Bronchial epithelial cell (primary cell): ENCODE results near the gene MIOS. TPM values are rescaled to one million over a fixed set of nuclear protein-coding genes. Genes with fewer than 3 reads are reported as not detected.

ENCODE experiments used
- DNase-seq: peaks from one replicate; pipeline ENCODE4 v3.0.0-alpha.2; 2010; ENCODE audit warnings: low read depth
- FAIRE-seq: peaks from 2 replicates; lab custom pipeline; 2011; peaks lifted over from hg19 to GRCh38; lab: Jason Lieb, UNC
- H3K27me3 ChIP-seq: 2 replicates; pipeline ENCODE4 v1.5.1; 2011; ENCODE audit warnings: low read length; ENCODE audit not compliant: control insufficient read depth, insufficient read depth
- H3K36me3 ChIP-seq: 2 replicates; pipeline ENCODE4 v1.5.1; 2011; ENCODE audit warnings: low read length; ENCODE audit not compliant: control insufficient read depth, insufficient read depth
- H3K4me3 ChIP-seq: 2 replicates; pipeline ENCODE4 v1.5.1; 2011; ENCODE audit warnings: mild to moderate bottlenecking, low read depth, low read length, control low read depth
- CTCF ChIP-seq: IDR thresholded peaks from 2 replicates; pipeline ENCODE4 v1.5.1; 2011; ENCODE audit warnings: mild to moderate bottlenecking, moderate library complexity, low read length, control low read depth, inconsistent platforms; ENCODE audit not compliant: insufficient read depth, severe bottlenecking
- total RNA-seq: library from RNA; depleted of rRNA; stranded (reverse); fragments of >200 nt; gene quantifications from 2 replicates; pipeline ENCODE4 v1.2.1, GENCODE V29; 2014

Gene MIOS
- total RNA-seq, 1 donor from 2014 or later: 36.3 TPM

DNA sequence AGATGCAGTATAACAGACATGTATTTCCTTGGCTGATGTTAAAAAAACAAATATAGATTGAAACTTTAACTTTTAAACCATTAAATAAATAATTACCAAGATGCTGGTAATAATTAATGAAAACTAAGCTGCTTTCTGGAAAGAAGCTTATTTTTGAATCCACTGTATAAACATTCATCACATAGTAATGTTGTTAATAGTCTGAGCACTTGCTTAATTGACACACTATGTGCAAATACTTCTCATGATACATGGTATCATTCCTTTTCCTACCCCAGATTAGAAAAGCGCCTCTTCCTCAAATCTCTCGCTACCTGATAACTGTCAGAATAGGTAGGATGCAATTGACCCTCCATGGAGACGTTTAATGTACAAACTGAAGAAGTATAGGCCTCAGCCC is 16.0 kb upstream of the MIOS start:
- FAIRE-seq (no peak), DNase-seq (no peak)
- no peak overlapping the region for H3K4me3 ChIP-seq
- H3K27me3 ChIP-seq: no peaks in the 10 kb centered on the region
- H3K36me3 ChIP-seq: no peaks in the 10 kb centered on the region
- TF ChIP-seq CTCF: no peak

GRCh38 chr7:7552199-7552598 is 14.5 kb upstream of the MIOS start:
- TF ChIP-seq CTCF: no peak
- no peak for FAIRE-seq
- Histone ChIP-seq H3K27me3 (no peaks in the 10 kb centered on the region), H3K36me3 (no peaks in the 10 kb centered on the region), H3K4me3 (no peak overlapping the region)
- no peak for DNase-seq

- no peaks in the 10 kb centered on the region for H3K27me3 ChIP-seq
- no peak overlapping the region for H3K4me3 ChIP-seq
- DNase-seq: no peak
- no peak for TF ChIP-seq CTCF
- no peak for FAIRE-seq
- H3K36me3 ChIP-seq: no peaks in the 10 kb centered on the region
Measured at GRCh38 chr7:7553386-7553785, 13.3 kb upstream of the MIOS start.

GRCh38 chr7:7554021-7554432 is 12.7 kb upstream of the MIOS start:
- Histone ChIP-seq H3K4me3 (no peak overlapping the region), H3K27me3 (no peaks in the 10 kb centered on the region), H3K36me3 (no peaks in the 10 kb centered on the region)
- no peak for TF ChIP-seq CTCF
- DNase-seq (no peak), FAIRE-seq (no peak)

DNA sequence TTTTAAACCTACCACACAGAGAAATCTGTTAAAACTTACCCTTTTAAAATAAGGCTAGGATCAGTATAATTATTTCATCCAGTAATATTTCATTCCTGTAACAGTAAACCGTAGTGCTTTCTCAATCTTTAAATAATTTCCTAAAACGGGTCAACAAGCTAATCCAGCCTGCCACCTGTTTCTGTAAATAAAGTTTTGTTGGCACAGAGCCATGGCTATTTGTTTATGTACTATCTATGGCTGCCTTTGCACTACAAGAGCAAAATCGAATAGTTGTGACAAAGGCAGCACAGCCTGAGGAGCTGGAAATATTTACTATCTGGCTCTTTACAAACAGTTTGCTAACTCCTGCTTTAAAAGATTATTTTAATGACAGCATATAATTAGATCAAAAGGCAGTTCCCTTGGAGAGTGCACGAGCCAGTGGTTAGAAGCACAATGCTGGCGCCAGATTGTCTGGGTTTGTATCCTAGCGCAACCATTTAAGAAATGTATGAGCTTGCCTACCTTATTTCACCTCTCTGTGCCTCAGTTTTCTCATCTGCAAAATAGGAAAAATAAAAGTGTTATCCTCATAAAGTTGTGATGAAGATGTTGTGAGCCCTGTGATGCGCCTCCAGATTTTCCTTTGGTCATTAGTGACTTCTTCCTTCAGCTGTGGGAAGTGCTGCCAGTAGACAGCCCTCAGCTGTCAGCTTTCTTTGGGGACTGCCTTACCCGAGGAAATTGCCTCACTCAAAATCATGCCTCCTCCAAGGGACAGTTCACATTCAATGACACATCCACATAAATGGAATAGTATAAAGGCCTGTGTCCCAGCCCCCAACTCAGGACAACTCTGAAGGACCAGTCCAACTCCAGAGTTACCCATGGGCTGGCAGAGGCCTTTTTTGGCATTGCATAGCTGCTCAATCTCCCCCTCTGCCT is 11.8 kb upstream of the MIOS start:
- TF ChIP-seq CTCF: no peak
- Histone ChIP-seq H3K27me3 (no peaks in the 10 kb centered on the region), H3K36me3 (no peaks in the 10 kb centered on the region), H3K4me3 (no peak overlapping the region)
- DNase-seq (no peak), FAIRE-seq (no peak)
